Measurements from ENCODE around the gene MMP19.

Gene MMP19

DNA sequence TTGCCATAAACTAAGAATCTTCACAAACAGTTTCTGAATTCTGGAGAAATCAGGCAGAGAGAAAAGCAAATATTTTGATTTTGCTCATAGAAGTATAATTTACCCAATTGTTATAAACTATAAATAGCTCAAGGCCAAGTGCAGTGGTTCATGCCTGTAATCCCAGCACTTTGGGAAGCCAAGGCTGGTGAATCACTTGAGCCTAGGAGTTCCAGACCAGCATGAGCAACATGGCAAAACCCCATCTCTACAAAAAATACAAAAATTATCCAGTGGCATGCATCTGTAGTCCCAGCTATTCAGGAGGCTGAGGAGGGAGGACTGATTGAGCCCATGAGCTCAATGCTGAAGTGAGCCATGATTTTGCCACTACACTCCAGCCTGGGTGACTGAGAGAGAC, 19.6 kb upstream of the MMP19 start:
- TF ChIP-seq, protein P1, sequence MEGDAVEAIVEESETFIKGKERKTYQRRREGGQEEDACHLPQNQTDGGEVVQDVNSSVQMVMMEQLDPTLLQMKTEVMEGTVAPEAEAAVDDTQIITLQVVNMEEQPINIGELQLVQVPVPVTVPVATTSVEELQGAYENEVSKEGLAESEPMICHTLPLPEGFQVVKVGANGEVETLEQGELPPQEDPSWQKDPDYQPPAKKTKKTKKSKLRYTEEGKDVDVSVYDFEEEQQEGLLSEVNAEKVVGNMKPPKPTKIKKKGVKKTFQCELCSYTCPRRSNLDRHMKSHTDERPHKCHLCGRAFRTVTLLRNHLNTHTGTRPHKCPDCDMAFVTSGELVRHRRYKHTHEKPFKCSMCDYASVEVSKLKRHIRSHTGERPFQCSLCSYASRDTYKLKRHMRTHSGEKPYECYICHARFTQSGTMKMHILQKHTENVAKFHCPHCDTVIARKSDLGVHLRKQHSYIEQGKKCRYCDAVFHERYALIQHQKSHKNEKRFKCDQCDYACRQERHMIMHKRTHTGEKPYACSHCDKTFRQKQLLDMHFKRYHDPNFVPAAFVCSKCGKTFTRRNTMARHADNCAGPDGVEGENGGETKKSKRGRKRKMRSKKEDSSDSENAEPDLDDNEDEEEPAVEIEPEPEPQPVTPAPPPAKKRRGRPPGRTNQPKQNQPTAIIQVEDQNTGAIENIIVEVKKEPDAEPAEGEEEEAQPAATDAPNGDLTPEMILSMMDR (conservative IDR thresholded peaks at IDR 0.05; ENCODE audit: low read depth, low read length), result no peak
- Histone ChIP-seq H3K79me2 (ENCODE audit: insufficient read depth, low read depth) (no peaks in the 10 kb centered on the region), H2AFZ (ENCODE audit: low read depth) (no peak overlapping the region), H3K4me3 (IDR thresholded peaks at IDR 0.05; ENCODE audit: insufficient read depth, low read depth, low read length) (no peak overlapping the region), H3K27ac (no peak overlapping the region), H3K4me1 (ENCODE audit: low read depth, poor library complexity, severe bottlenecking) (no peaks in the 10 kb centered on the region), H3K36me3 (ENCODE audit: insufficient read depth) (no peaks in the 10 kb centered on the region), H3K27me3 (ENCODE audit: insufficient read depth, low read depth) (no peaks in the 10 kb centered on the region), H4K20me1 (ENCODE audit: insufficient read depth) (no peaks in the 10 kb centered on the region), H3K9ac (no peak overlapping the region), H3K4me2 (no peak overlapping the region)

DNA sequence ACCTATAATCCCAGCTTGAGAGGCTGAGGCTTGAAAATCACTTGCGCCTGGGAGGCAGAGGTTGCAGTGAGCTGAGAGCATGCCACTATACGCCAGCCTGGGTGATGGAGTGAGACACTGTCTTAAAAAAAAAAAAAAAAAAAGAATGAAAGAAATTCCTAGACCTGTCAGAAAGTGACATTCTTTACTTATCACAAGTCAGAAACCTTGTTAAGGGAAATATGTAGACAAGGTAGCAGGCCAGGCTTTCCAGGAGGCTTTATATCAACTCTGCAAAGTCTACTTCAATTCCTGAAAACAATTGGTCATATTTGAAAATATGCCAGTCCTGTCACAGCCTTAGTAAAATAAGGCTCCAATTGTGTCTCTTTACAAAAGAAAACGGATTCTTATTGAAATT, 19.1 kb upstream of the MMP19 start:
- H3K4me3 ChIP-seq (IDR thresholded peaks at IDR 0.05; ENCODE audit: insufficient read depth, low read depth, low read length), result no peak overlapping the region
- no peaks in the 10 kb centered on the region for H3K79me2 ChIP-seq (ENCODE audit: insufficient read depth, low read depth)
- H3K4me1 ChIP-seq (ENCODE audit: low read depth, poor library complexity, severe bottlenecking), result no peaks in the 10 kb centered on the region
- TF ChIP-seq, protein P1 (conservative IDR thresholded peaks at IDR 0.05; ENCODE audit: low read depth, low read length), result no peak
- H4K20me1 ChIP-seq (ENCODE audit: insufficient read depth), result no peaks in the 10 kb centered on the region
- H3K4me2 ChIP-seq, result no peak overlapping the region
- H2AFZ ChIP-seq (ENCODE audit: low read depth), result no peak overlapping the region
- H3K9ac ChIP-seq, result no peak overlapping the region
- no peak overlapping the region for H3K27ac ChIP-seq
- no peaks in the 10 kb centered on the region for H3K36me3 ChIP-seq (ENCODE audit: insufficient read depth)
- H3K27me3 ChIP-seq (ENCODE audit: insufficient read depth, low read depth), result no peaks in the 10 kb centered on the region

GRCh38 chr12:55861396-55861795, 18.7 kb upstream of the MMP19 start:
- no peaks in the 10 kb centered on the region for H3K79me2 ChIP-seq (ENCODE audit: insufficient read depth, low read depth)
- H3K4me1 ChIP-seq (ENCODE audit: low read depth, poor library complexity, severe bottlenecking), result no peaks in the 10 kb centered on the region
- H4K20me1 ChIP-seq (ENCODE audit: insufficient read depth), result no peaks in the 10 kb centered on the region
- H3K36me3 ChIP-seq (ENCODE audit: insufficient read depth), result no peaks in the 10 kb centered on the region
- H3K27ac ChIP-seq, result no peak overlapping the region
- no peak overlapping the region for H3K4me3 ChIP-seq (IDR thresholded peaks at IDR 0.05; ENCODE audit: insufficient read depth, low read depth, low read length)
- H2AFZ ChIP-seq (ENCODE audit: low read depth), result no peak overlapping the region
- H3K27me3 ChIP-seq (ENCODE audit: insufficient read depth, low read depth), result no peaks in the 10 kb centered on the region
- TF ChIP-seq, protein P1 (conservative IDR thresholded peaks at IDR 0.05; ENCODE audit: low read depth, low read length), result no peak
- H3K4me2 ChIP-seq, result no peak overlapping the region
- H3K9ac ChIP-seq, result no peak overlapping the region

GRCh38 chr12:55852740-55853139, 10.0 kb upstream of the MMP19 start:
- TF ChIP-seq, protein P1 (conservative IDR thresholded peaks at IDR 0.05; ENCODE audit: low read depth, low read length), result no peak
- Histone ChIP-seq H3K4me3 (IDR thresholded peaks at IDR 0.05; ENCODE audit: insufficient read depth, low read depth, low read length) (no peak overlapping the region), H3K4me2 (no peak overlapping the region), H3K9ac (no peak overlapping the region), H3K79me2 (ENCODE audit: insufficient read depth, low read depth) (no peaks in the 10 kb centered on the region), H3K27me3 (ENCODE audit: insufficient read depth, low read depth) (no peaks in the 10 kb centered on the region; the same call in 1 of the 2 replicates), H3K27ac (no peak overlapping the region), H3K4me1 (ENCODE audit: low read depth, poor library complexity, severe bottlenecking) (no peaks in the 10 kb centered on the region), H2AFZ (ENCODE audit: low read depth) (no peak overlapping the region), H4K20me1 (ENCODE audit: insufficient read depth) (no peaks in the 10 kb centered on the region), H3K36me3 (ENCODE audit: insufficient read depth) (no peaks in the 10 kb centered on the region)

All from KMS-11 (cell line).